ENCODE results near the gene WDFY1.

Gene WDFY1

DNA sequence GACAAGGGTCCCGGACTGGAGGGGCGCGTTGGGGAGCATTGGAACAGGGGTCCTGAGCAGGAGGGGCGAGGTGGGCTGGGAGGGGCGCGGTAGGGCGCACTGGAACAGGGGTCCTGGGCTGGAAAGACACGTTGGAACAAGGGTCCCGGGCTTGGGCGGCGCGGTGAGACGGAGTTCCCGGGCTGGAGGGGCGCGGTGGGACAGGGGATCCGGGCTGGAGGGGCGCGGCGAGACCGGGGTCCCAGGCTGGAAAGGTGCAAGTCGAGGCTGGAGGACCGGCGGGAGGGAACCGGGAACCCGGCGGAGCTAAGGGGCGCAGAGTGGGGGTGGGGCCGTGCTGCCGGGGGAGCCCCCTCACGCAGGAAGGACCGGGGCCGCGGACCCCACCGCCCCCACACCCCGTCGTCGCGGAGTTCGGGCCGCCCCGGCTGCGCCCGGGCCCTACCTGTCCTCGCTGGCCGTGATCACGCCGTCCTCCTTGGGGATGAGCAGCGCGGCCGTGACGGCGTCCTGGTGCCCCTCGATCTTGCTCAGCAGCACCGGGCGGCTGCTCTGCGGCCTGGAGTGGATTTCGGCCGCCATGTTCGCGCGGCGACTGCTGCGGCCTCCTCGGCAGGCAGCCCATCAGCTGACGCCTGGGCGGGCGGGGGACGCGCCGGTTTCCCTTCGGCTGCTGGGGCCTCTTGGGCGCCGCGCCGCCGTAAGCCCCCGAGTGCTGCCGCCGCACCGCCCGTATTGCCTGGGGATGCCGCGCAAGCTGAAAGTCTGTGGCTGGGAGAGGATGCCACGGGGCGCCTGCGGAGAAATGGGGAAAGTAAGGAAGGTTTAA is at the start of gene WDFY1:
Gene WDFY1 (minus strand): TSS at position 633 of the 829 bp plus-strand sequence. CDS start 51 bp downstream, at position 582.
- Histone ChIP-seq H3K9me3 (ENCODE audit: control insufficient read depth, insufficient read depth, low read depth, low read length) (no peaks in the 10 kb centered on the region), H3K4me1 (ENCODE audit: control insufficient read depth, insufficient read depth, low read length) (no peaks in the 10 kb centered on the region), H3K27ac (ENCODE audit: extremely low read depth, low read depth, low read length) (peak within 1 kb of the TSS; percentile 84), H3K36me3 (ENCODE audit: control insufficient read depth in 2 of 2, insufficient read depth in 1 of 2, low read length in 2 of 2) (no peaks in the 10 kb centered on the region), H3K4me3 (ENCODE audit: low read depth, low read length) (peak within 1 kb of the TSS; percentile 98)
- ChIA-PET CTCF (interaction anchor here (0.6 to 1.1 kb wide), 3 partner anchors 10 to 16 kb away, joined by 3 to 4 read pairs (median 4); no protein-coding TSS in a partner anchor), POLR2A (interaction anchor here (0.9 to 1.1 kb wide), 2 partner anchors 9 to 11 kb away, joined by 3 to 4 read pairs; no protein-coding TSS in a partner anchor)
- TF ChIP-seq ZNF768 (tag by site-specific recombination; IDR thresholded peaks at IDR 0.05) (no peak), ZNF558 (tag by site-specific recombination; IDR thresholded peaks at IDR 0.05) (no peak), WT1 (tag by site-specific recombination; IDR thresholded peaks at IDR 0.05) (no peak), ZNF610 (tag by site-specific recombination; IDR thresholded peaks at IDR 0.05; ENCODE audit: borderline replicate concordance) (no peak), SALL2 (tag by site-specific recombination; IDR thresholded peaks at IDR 0.05; ENCODE audit: borderline replicate concordance) (no peak), ZBTB17 (tag by site-specific recombination; IDR thresholded peaks at IDR 0.05) (peak; percentile 67; the same call in 1 of the 2 replicates), ZNF324 (tag by site-specific recombination; IDR thresholded peaks at IDR 0.05) (0 out of 2 replicates have a peak, but pooled peaks have one; percentile 19), YY1 (tag by site-specific recombination; IDR thresholded peaks at IDR 0.05) (peak; percentile 84), IKZF3 (tag by site-specific recombination; IDR thresholded peaks at IDR 0.05) (no peak), ZNF433 (tag by site-specific recombination; IDR thresholded peaks at IDR 0.05; ENCODE audit: low read depth) (no peak), ZNF404 (tag by site-specific recombination; IDR thresholded peaks at IDR 0.05) (no peak), ZBTB49 (tag by site-specific recombination; IDR thresholded peaks at IDR 0.05; ENCODE audit: low read depth) (no peak), KLF9 (tag by site-specific recombination; IDR thresholded peaks at IDR 0.05; ENCODE audit: low read depth) (no peak; the same call in none of the 2 replicates), ZNF280C (tag by site-specific recombination; IDR thresholded peaks at IDR 0.05) (no peak), SETDB1 (IDR thresholded peaks at IDR 0.05; ENCODE audit: insufficient read length, low read length) (no peak), BCL6B (tag by site-specific recombination; IDR thresholded peaks at IDR 0.05) (no peak), ZNF292 (tag by site-specific recombination; IDR thresholded peaks at IDR 0.05; ENCODE audit: borderline replicate concordance, low read depth) (no peak), ZNF785 (tag by site-specific recombination; IDR thresholded peaks at IDR 0.05) (no peak), ZXDB (tag by site-specific recombination; IDR thresholded peaks at IDR 0.05) (peak; percentile 31; the same call in 1 of the 2 replicates), ZNF2 (tag by site-specific recombination; IDR thresholded peaks at IDR 0.05) (0 out of 2 replicates have a peak, but pooled peaks have one; percentile 50)
- TF ChIP-seq, protein P1, sequence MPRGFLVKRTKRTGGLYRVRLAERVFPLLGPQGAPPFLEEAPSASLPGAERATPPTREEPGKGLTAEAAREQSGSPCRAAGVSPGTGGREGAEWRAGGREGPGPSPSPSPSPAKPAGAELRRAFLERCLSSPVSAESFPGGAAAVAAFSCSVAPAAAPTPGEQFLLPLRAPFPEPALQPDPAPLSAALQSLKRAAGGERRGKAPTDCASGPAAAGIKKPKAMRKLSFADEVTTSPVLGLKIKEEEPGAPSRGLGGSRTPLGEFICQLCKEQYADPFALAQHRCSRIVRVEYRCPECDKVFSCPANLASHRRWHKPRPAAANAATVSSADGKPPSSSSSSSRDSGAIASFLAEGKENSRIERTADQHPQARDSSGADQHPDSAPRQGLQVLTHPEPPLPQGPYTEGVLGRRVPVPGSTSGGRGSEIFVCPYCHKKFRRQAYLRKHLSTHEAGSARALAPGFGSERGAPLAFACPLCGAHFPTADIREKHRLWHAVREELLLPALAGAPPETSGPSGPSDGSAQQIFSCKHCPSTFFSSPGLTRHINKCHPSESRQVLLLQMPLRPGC (tag by site-specific recombination; IDR thresholded peaks at IDR 0.05) = no peak
- TF ChIP-seq, protein P2, sequence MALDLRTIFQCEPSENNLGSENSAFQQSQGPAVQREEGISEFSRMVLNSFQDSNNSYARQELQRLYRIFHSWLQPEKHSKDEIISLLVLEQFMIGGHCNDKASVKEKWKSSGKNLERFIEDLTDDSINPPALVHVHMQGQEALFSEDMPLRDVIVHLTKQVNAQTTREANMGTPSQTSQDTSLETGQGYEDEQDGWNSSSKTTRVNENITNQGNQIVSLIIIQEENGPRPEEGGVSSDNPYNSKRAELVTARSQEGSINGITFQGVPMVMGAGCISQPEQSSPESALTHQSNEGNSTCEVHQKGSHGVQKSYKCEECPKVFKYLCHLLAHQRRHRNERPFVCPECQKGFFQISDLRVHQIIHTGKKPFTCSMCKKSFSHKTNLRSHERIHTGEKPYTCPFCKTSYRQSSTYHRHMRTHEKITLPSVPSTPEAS (tag by site-specific recombination; IDR thresholded peaks at IDR 0.05) = no peak
- TF ChIP-seq, protein P3, sequence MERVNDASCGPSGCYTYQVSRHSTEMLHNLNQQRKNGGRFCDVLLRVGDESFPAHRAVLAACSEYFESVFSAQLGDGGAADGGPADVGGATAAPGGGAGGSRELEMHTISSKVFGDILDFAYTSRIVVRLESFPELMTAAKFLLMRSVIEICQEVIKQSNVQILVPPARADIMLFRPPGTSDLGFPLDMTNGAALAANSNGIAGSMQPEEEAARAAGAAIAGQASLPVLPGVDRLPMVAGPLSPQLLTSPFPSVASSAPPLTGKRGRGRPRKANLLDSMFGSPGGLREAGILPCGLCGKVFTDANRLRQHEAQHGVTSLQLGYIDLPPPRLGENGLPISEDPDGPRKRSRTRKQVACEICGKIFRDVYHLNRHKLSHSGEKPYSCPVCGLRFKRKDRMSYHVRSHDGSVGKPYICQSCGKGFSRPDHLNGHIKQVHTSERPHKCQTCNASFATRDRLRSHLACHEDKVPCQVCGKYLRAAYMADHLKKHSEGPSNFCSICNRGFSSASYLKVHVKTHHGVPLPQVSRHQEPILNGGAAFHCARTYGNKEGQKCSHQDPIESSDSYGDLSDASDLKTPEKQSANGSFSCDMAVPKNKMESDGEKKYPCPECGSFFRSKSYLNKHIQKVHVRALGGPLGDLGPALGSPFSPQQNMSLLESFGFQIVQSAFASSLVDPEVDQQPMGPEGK (tag by site-specific recombination; IDR thresholded peaks at IDR 0.05) = peak; percentile 84
- TF ChIP-seq, protein P4, sequence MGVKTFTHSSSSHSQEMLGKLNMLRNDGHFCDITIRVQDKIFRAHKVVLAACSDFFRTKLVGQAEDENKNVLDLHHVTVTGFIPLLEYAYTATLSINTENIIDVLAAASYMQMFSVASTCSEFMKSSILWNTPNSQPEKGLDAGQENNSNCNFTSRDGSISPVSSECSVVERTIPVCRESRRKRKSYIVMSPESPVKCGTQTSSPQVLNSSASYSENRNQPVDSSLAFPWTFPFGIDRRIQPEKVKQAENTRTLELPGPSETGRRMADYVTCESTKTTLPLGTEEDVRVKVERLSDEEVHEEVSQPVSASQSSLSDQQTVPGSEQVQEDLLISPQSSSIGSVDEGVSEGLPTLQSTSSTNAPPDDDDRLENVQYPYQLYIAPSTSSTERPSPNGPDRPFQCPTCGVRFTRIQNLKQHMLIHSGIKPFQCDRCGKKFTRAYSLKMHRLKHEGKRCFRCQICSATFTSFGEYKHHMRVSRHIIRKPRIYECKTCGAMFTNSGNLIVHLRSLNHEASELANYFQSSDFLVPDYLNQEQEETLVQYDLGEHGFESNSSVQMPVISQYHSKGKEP (tag by site-specific recombination; IDR thresholded peaks at IDR 0.05) = no peak
